Fibroblast of the conjunctiva (primary cell): ENCODE results near the gene POPDC3.

Experiments
- DNase-seq: peaks from one replicate; pipeline ENCODE4 v3.0.0-alpha.2; 2010; ENCODE audit warnings: low read depth

Gene POPDC3

GRCh38 chr6:105138141-105138540, 41.7 kb downstream of the POPDC3 start:
- DNase-seq, result no peak

- no peak for DNase-seq
Observed at GRCh38 chr6:105137388-105137787, 42.4 kb downstream of the POPDC3 start.

GRCh38 chr6:105136431-105137350, 43.1 kb downstream of the POPDC3 start:
- no peak for DNase-seq

- no peak for DNase-seq
Observed at GRCh38 chr6:105135907-105136430, 43.8 kb downstream of the POPDC3 start.

- DNase-seq, result no peak
Observed at GRCh38 chr6:105135056-105135455, 44.8 kb downstream of the POPDC3 start.

GRCh38 chr6:105122717-105123116, 57.1 kb downstream of the POPDC3 start:
- DNase-seq, result no peak

- DNase-seq, result no peak
Observed at GRCh38 chr6:105121981-105122380, 57.8 kb downstream of the POPDC3 start.

GRCh38 chr6:105120570-105120969, 59.2 kb downstream of the POPDC3 start:
- no peak for DNase-seq

GRCh38 chr6:105116150-105116549, 63.7 kb downstream of the POPDC3 start:
- no peak for DNase-seq

- no peak for DNase-seq
Observed at GRCh38 chr6:105113422-105113821, 66.4 kb downstream of the POPDC3 start.

GRCh38 chr6:105112577-105112976, 67.2 kb downstream of the POPDC3 start:
- no peak for DNase-seq

- no peak for DNase-seq
Observed at GRCh38 chr6:105111871-105112270, 67.9 kb downstream of the POPDC3 start.

- no peak for DNase-seq
Observed at GRCh38 chr6:105111105-105111504, 68.7 kb downstream of the POPDC3 start.

GRCh38 chr6:105109955-105110895, 69.6 kb downstream of the POPDC3 start:
- DNase-seq, result no peak

GRCh38 chr6:105108631-105109262, 71.1 kb downstream of the POPDC3 start:
- no peak for DNase-seq
